GM10248 (cell line): Measurements from ENCODE around the gene FIGNL1.

Source experiments
- CTCF ChIA-PET: fragments of 300-600 bp; sonication (Branson Sonifier 250); formaldehyde crosslinking; extraction: SDS; loops from one replicate; lab custom pipeline; 2021; ENCODE audit warnings: antibody characterized with exemption; lab: Yijun Ruan, JAX
- POLR2A ChIA-PET: fragments of 350-650 bp; sonication (Branson Sonifier 250); formaldehyde crosslinking; extraction: SDS; loops from one replicate; lab custom pipeline; 2020; ENCODE audit warnings: antibody characterized with exemption; lab: Yijun Ruan, JAX
- DNase-seq: peaks from one replicate; pipeline ENCODE4 v3.0.0; 2012; ENCODE audit errors: extremely low spot score
- TF ChIP-seq, protein P1 (sequence below): IDR thresholded peaks from 2 replicates; pipeline ENCODE4 v1.5.1; 2012; ENCODE audit warnings: mild to moderate bottlenecking, low read depth; ENCODE audit errors: extremely low read depth, missing control alignments, control extremely low read depth

FIGNL1 gene

DNA sequence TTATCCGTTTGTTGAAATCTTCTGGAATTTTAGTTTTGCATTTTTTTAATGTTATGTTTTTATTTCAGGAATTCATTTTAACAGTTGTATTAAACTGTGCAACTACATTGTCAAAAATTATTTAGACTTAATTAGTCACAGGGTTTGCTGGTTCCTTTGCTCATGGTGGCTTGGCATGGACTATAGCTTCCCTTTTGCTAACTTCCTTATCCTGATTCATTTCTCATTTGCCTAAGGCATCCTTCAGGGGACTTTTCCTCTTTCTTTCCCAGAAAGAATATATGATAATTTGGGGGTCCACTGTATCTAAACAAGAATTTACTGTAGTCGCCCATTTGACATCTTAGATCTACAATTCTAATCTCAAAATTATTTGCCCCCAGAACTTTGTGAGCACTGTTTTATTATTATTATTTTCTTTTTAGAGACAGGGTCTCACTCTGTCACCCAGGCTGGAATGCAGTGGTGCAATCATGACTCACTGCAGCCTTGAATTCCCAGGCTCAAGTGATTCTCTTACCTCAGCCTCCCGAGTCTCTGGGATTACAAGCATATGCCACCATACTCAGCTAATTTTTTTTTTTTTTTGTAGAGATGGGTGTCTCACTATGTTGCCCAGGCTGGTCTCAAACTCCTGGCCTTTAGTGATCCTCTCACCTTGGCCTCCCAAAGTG lies 13.9 kb downstream of the FIGNL1 start:
- ChIA-PET POLR2A (no interaction called here), CTCF (interaction anchor here (1.5 to 2.9 kb wide), 3 partner anchors 11 to 18 kb away, joined by 3 to 10 read pairs (median 6); no protein-coding TSS in a partner anchor)
- DNase-seq = no peak
- TF ChIP-seq, protein P1, sequence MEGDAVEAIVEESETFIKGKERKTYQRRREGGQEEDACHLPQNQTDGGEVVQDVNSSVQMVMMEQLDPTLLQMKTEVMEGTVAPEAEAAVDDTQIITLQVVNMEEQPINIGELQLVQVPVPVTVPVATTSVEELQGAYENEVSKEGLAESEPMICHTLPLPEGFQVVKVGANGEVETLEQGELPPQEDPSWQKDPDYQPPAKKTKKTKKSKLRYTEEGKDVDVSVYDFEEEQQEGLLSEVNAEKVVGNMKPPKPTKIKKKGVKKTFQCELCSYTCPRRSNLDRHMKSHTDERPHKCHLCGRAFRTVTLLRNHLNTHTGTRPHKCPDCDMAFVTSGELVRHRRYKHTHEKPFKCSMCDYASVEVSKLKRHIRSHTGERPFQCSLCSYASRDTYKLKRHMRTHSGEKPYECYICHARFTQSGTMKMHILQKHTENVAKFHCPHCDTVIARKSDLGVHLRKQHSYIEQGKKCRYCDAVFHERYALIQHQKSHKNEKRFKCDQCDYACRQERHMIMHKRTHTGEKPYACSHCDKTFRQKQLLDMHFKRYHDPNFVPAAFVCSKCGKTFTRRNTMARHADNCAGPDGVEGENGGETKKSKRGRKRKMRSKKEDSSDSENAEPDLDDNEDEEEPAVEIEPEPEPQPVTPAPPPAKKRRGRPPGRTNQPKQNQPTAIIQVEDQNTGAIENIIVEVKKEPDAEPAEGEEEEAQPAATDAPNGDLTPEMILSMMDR = no peak

DNA sequence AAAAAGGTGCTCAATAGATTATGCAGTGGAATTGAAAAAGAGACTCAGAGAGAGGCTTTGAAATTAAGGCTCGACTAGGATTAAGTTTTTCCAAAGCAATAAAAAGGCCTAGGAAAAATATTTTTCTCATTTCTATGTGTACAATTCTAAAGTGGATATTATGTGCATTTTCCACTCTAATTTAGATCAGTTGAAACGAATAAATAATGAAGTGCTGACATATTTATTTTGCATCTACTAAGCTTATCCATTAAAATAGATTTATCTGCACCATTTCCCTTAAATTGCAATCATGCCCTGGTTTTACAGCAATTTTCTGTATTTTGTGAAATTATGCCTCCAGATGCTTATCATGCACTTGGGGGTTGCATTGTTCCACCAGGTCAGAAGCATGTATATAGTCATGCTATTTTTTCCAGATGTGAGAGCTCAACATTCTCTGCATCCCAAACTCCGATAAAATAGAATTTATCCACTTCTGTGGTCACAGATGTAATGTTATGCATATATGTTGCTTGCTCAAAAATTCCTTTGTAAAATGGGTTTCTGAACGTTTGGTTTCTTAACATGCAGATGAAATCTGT lies 18.3 kb downstream of the FIGNL1 start:
- ChIA-PET CTCF (interaction anchor here (1.5 to 2.7 kb wide), 2 partner anchors 11 to 14 kb away, joined by 4 to 16 read pairs; no protein-coding TSS in a partner anchor), POLR2A (no interaction called here)
- no peak for DNase-seq
- TF ChIP-seq, protein P1 = no peak

DNA sequence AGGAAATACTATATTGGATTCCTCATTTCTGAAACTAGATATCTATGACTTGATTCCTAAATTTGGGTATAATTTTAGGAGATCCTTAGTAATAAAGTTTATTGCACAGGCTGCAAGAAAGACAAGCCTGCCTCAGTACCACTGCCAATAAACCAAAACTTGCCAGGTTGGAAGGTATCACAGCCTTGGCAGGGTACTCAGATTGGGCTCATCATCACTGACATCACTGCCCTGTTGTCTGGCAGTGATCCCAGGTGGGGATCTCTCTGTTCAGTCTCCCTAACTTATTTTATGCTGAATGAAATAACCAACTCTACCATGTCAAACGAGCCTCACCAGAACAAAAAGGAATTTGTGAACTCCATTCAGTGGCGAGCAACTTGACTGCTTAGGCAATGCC lies 18.8 kb downstream of the FIGNL1 start:
- TF ChIP-seq, protein P1 = no peak
- CTCF ChIA-PET = interaction anchor here (2.7 kb wide), 1 partner anchor 14 kb away, joined by 16 read pairs; no protein-coding TSS in a partner anchor
- no peak for DNase-seq
- POLR2A ChIA-PET = no interaction called here

DNA sequence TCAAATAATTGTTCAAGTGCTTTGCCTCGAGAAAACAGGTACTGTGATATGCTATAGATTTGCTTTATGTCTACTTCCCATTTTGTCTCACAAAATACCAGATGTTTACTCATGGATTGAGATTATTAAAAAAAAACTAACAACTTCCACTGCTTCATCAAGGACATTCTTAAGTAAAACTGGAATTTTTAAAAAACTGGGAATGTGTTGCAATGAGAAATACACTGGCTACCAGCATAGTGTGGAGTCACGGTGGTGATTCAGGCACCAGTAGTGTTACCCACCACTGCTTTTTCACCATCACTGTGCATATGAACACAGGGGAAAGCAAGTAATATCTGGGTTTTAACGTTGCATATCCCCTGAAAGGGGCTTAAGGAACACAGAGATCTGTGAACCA lies 21.2 kb downstream of the FIGNL1 start:
- ChIA-PET CTCF (interaction anchor here (1.2 to 6.5 kb wide), 4 partner anchors 10 to 223 kb away, joined by 3 to 61 read pairs (median 12); no protein-coding TSS in a partner anchor), POLR2A (no interaction called here)
- TF ChIP-seq, protein P1 = no peak
- DNase-seq = no peak

DNA sequence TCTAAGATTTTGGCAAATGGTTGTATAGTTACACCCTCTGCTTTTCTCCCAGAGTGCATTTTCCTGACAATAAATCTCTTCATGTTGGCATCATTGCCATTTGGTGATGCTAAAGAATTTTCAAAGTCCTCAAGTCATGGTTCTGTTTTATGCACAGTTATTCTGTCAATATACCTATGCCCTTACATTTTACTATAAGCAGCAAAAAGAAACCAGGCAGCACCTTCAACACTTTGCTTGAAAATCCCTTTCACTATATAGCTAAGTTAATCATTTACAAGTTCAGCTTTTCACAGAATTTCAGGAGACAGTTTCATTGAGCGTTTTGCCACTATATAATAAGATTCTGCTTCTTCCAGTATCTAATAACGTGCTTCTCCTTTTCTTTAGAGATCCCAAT lies 22.6 kb downstream of the FIGNL1 start:
- TF ChIP-seq, protein P1 = no peak
- CTCF ChIA-PET = interaction anchor here (1.0 to 6.5 kb wide), 7 partner anchors 10 to 222 kb away, joined by 3 to 61 read pairs (median 5); no protein-coding TSS in a partner anchor
- POLR2A ChIA-PET = no interaction called here
- no peak for DNase-seq

DNA sequence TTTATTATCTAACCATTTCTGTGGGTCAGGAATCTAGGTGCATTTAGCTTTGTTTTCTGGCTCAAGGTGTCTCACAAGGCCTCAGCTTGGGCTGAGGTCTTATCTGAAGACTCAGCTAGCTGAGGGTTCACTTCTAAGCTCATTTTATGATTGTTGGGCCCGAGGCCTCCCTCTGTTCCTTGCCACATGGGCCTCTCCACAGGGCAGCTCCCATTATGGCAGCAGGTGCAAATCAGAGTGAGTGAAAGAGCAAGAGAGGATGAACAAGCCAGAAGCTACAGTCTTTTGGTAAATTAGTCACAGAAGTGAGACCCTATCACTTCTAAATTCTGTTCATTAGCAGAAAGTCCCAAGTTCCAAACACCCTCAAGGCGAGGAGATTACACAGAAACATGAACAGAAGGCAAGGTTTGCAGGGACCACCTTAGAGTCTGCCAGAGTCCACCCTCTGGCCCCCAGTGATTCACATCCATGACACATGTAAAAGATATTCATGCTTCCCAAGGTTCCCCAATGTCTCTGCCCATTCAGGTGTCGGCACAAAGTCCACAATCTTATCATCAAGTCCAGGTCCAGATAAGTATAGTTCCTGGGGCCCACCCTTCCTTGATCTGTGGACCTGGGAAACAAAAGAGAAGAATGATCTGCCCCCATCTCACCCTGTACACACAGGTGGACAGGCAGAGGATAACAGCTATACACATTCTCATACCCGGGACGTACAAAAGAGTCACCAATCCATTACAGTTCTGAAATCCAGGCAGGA lies 23.7 kb downstream of the FIGNL1 start:
- ChIA-PET CTCF (interaction anchor here (0.9 to 6.5 kb wide), 7 partner anchors 9 to 221 kb away, joined by 3 to 61 read pairs (median 3); no protein-coding TSS in a partner anchor), POLR2A (no interaction called here)
- no peak for DNase-seq
- TF ChIP-seq, protein P1 = no peak
